GM12892 (cell line): ENCODE data around the gene SLC18A3.

Experiments used
- POLR2A ChIP-seq: IDR thresholded peaks from 2 replicates; pipeline ENCODE4 v1.6.1; 2011; ENCODE audit warnings: low read depth, low read length, control low read depth
- POLR2AphosphoS5 ChIP-seq: IDR thresholded peaks from 2 replicates; pipeline ENCODE4 v1.6.1; 2011; ENCODE audit warnings: low read depth, low read length, control low read depth
- TAF1 ChIP-seq: IDR thresholded peaks from 2 replicates; pipeline ENCODE4 v1.6.1; 2011; ENCODE audit warnings: low read depth, mild to moderate bottlenecking, control low read depth, low read length, borderline replicate concordance

DNA sequence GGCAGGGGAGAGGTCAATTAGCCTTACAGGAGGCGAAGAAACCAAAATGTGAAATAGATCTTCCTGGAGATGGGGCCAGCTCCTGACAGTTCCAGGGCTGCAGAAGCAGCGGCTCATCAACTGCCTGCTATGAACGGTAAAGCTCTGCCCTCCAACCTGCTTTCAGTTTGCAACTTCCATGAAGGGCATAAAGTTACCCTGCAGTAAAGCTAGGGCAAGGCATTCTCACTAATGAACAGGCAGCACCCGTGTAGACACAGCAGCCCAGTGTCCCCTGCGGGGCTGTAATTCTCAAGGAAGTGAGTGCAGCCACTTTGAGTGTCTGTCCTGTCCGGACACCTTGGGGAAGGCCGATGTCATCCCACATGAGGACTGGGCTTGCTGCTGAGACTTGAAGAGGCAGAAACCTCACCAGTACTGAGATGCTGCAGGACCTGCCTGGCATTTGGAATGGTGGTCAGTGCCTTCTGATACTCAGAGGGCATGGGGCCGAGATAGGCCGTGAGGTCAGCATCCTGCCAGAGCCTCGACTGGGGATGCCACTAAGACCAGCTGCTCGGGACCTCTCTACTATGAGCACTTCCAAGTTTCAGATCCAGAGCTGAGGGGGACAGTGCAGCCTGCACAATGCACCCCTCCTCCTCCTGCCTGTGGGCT is 43.3 kb downstream of the SLC18A3 start:
- no peak for TF ChIP-seq POLR2AphosphoS5
- TF ChIP-seq TAF1 = no peak
- TF ChIP-seq POLR2A = no peak
